ENCODE data around the gene DNAH14. TPM values are rescaled to one million over a fixed set of nuclear protein-coding genes. Genes with fewer than 3 reads are reported as not detected.
"Not testable (repeated sequence)": the region's sequence is repeated elsewhere in the genome, so short reads cannot be mapped to it uniquely, and the experiment has no call there.

Gene DNAH14
- total and polyA plus RNA-seq, 2 donors (not counting 1 experiment from before 2014, with no cell fraction given): not detected

GRCh38 chr1:225332686-225333085, 403.2 kb downstream of the DNAH14 start:
- H3K4me3 ChIP-seq (ENCODE audit: control extremely low read depth in 1 of 5, extremely low read depth in 1 of 5, insufficient read depth in 1 of 5, low read depth in 2 of 5, low read length in 4 of 5): no peak overlapping the region

GRCh38 chr1:225335098-225335778, 405.8 kb downstream of the DNAH14 start:
- H3K27me3 Mint-ChIP-seq; H3K9ac ChIP-seq (ENCODE audit: low read length); H3K4me2 ChIP-seq (replicated peaks; ENCODE audit: low read depth, low read length, poor library complexity, severe bottlenecking); DNase-seq; CTCF ChIA-PET; H3K4me3 ChIP-seq (ENCODE audit: control extremely low read depth in 1 of 5, extremely low read depth in 1 of 5, insufficient read depth in 1 of 5, low read depth in 2 of 5, low read length in 4 of 5); H3K79me2 ChIP-seq (ENCODE audit: control insufficient read depth, insufficient read depth, low read length); H3K9me3 Mint-ChIP-seq (ENCODE audit: insufficient read depth); H2AFZ ChIP-seq (ENCODE audit: insufficient read depth, low read depth, low read length, poor library complexity, severe bottlenecking); H3K4me1 ChIP-seq (ENCODE audit: control insufficient read depth in 2 of 2, insufficient read depth in 2 of 2, low read length in 2 of 2); H4K20me1 ChIP-seq (ENCODE audit: control insufficient read depth, insufficient read depth, low read length, poor library complexity, severe bottlenecking); H3K4me3 Mint-ChIP-seq; H3K27me3 ChIP-seq (replicated peaks in 1 of 4; ENCODE audit: control extremely low read depth in 1 of 4, control insufficient read depth in 3 of 4, insufficient read depth in 4 of 4, low read length in 3 of 4); H3K36me3 ChIP-seq (replicated peaks in 1 of 2; ENCODE audit: control extremely low read depth in 1 of 2, control insufficient read depth in 1 of 2, extremely low read depth in 1 of 2, insufficient read depth in 2 of 2, low read length in 1 of 2); POLR2A ChIA-PET; H3K27ac Mint-ChIP-seq; intact Hi-C loops (cut with micrococcal nuclease); H3K27ac ChIP-seq (ENCODE audit: low read length in 2 of 2); H3K9me3 ChIP-seq (ENCODE audit: control extremely low read depth in 1 of 3, control insufficient read depth in 2 of 3, insufficient read depth in 1 of 3, low read length in 2 of 3); H3K4me1 Mint-ChIP-seq; ATAC-seq (ENCODE audit: low read depth): not testable (repeated sequence)
- WGBS (ENCODE audit: insufficient coverage): no CpG with 5 or more reads among the region's 18 CpGs

More at GRCh38 chr1:225332686-225333085, 403.2 kb downstream of the DNAH14 start:
- intact Hi-C loops (cut with micrococcal nuclease): no loop called here
- Mint-ChIP-seq H3K27me3 (peaks cover 7% of the 10 kb centered on the region), H3K4me3 (no peak overlapping the region), H3K9me3 (ENCODE audit: insufficient read depth) (no peaks in the 10 kb centered on the region), H3K4me1 (no peaks in the 10 kb centered on the region), H3K27ac (no peak overlapping the region)
- Histone ChIP-seq H4K20me1 (ENCODE audit: control insufficient read depth, insufficient read depth, low read length, poor library complexity, severe bottlenecking) (no peaks in the 10 kb centered on the region), H3K27me3 (replicated peaks in 1 of 4; ENCODE audit: control extremely low read depth in 1 of 4, control insufficient read depth in 3 of 4, insufficient read depth in 4 of 4, low read length in 3 of 4) (no peaks in the 10 kb centered on the region), H3K4me1 (ENCODE audit: control insufficient read depth in 2 of 2, insufficient read depth in 2 of 2, low read length in 2 of 2) (no peaks in the 10 kb centered on the region), H3K9me3 (ENCODE audit: control extremely low read depth in 1 of 3, control insufficient read depth in 2 of 3, insufficient read depth in 1 of 3, low read length in 2 of 3) (no peaks in the 10 kb centered on the region), H2AFZ (ENCODE audit: insufficient read depth, low read depth, low read length, poor library complexity, severe bottlenecking) (no peak overlapping the region), H3K27ac (ENCODE audit: low read length in 2 of 2) (no peak overlapping the region), H3K9ac (ENCODE audit: low read length) (no peak overlapping the region), H3K36me3 (replicated peaks in 1 of 2; ENCODE audit: control extremely low read depth in 1 of 2, control insufficient read depth in 1 of 2, extremely low read depth in 1 of 2, insufficient read depth in 2 of 2, low read length in 1 of 2) (no peaks in the 10 kb centered on the region), H3K4me2 (replicated peaks; ENCODE audit: low read depth, low read length, poor library complexity, severe bottlenecking) (no peak overlapping the region), H3K79me2 (ENCODE audit: control insufficient read depth, insufficient read depth, low read length) (no peaks in the 10 kb centered on the region)
- no peak for DNase-seq
- ChIA-PET POLR2A (no interaction called here), CTCF (interaction anchor here (1.1 kb wide), 1 partner anchor 14 kb away, joined by 5 read pairs; no protein-coding TSS in a partner anchor)
- ATAC-seq (ENCODE audit: low read depth): no peak
- WGBS (ENCODE audit: insufficient coverage): 100% methylated on average over 1 of the region's 1 CpG
- TF ChIP-seq, protein P1, sequence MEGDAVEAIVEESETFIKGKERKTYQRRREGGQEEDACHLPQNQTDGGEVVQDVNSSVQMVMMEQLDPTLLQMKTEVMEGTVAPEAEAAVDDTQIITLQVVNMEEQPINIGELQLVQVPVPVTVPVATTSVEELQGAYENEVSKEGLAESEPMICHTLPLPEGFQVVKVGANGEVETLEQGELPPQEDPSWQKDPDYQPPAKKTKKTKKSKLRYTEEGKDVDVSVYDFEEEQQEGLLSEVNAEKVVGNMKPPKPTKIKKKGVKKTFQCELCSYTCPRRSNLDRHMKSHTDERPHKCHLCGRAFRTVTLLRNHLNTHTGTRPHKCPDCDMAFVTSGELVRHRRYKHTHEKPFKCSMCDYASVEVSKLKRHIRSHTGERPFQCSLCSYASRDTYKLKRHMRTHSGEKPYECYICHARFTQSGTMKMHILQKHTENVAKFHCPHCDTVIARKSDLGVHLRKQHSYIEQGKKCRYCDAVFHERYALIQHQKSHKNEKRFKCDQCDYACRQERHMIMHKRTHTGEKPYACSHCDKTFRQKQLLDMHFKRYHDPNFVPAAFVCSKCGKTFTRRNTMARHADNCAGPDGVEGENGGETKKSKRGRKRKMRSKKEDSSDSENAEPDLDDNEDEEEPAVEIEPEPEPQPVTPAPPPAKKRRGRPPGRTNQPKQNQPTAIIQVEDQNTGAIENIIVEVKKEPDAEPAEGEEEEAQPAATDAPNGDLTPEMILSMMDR (IDR thresholded peaks at IDR 0.05): no peak
- no peak for TF ChIP-seq EZH2 (IDR thresholded peaks at IDR 0.05; ENCODE audit: borderline replicate concordance, insufficient read depth, low read depth, low read length, poor library complexity, severe bottlenecking)

Data from B cell (primary cell).